H9 (cell line): ENCODE data around the gene LZTFL1. TPM values are rescaled to one million over a fixed set of nuclear protein-coding genes. Genes with fewer than 3 reads are reported as not detected.

Experiments
- DNase-seq: peaks from one replicate; pipeline ENCODE4 v3.0.0-alpha.2; 2017
- H2AFZ ChIP-seq: one replicate; pipeline ENCODE4 v1.6.1; 2013; ENCODE audit warnings: mild to moderate bottlenecking, low read length, control low read depth, moderate library complexity
- H2AK5ac ChIP-seq: 2 replicates; pipeline ENCODE4 v1.6.1; 2013; ENCODE audit warnings: low read length, control low read depth, mixed read lengths; ENCODE audit not compliant: insufficient read length
- H2BK120ac ChIP-seq: one replicate; pipeline ENCODE4 v1.6.1; 2013; ENCODE audit warnings: low read depth, mild to moderate bottlenecking, low read length, control low read depth, inconsistent platforms; ENCODE audit not compliant: poor library complexity, severe bottlenecking
- H2BK12ac ChIP-seq: 2 replicates; pipeline ENCODE4 v1.6.1; 2013; ENCODE audit warnings: low read length, control low read depth, mixed read lengths, low read depth; ENCODE audit not compliant: insufficient read length
- H2BK15ac ChIP-seq: 2 replicates; pipeline ENCODE4 v1.6.1; 2013; ENCODE audit warnings: low read depth, low read length, control low read depth
- H2BK20ac ChIP-seq: one replicate; pipeline ENCODE4 v1.6.1; 2013; ENCODE audit warnings: low read depth, mild to moderate bottlenecking, low read length, control low read depth, inconsistent platforms; ENCODE audit not compliant: poor library complexity, severe bottlenecking
- H2BK5ac ChIP-seq: 2 replicates; pipeline ENCODE4 v1.6.1; 2013; ENCODE audit warnings: low read length, control low read depth, mixed read lengths; ENCODE audit not compliant: insufficient read length
- H3K14ac ChIP-seq: 2 replicates; pipeline ENCODE4 v1.6.1; 2013; ENCODE audit warnings: low read length, control low read depth; ENCODE audit not compliant: insufficient read depth
- H3K18ac ChIP-seq: 2 replicates; pipeline ENCODE4 v1.6.1; 2013; ENCODE audit warnings: low read depth, mild to moderate bottlenecking, mixed read lengths, low read length, control low read depth; ENCODE audit not compliant: insufficient read length
- H3K23ac ChIP-seq: 2 replicates; pipeline ENCODE4 v1.6.1; 2013; ENCODE audit warnings: low read length, control low read depth, mixed read lengths, low read depth; ENCODE audit not compliant: insufficient read length
- H3K23me2 ChIP-seq: 2 replicates; pipeline ENCODE4 v1.6.1; 2013; ENCODE audit warnings: low read depth, mild to moderate bottlenecking, mixed read lengths, low read length, control low read depth; ENCODE audit not compliant: insufficient read length, poor library complexity, severe bottlenecking
- H3K27ac ChIP-seq: 2 replicates; pipeline ENCODE4 v1.5.1; 2013; ENCODE audit warnings: low read length, control low read depth, mixed read lengths, low read depth; ENCODE audit not compliant: insufficient read length
- H3K27me3 ChIP-seq: 2 replicates; pipeline ENCODE4 v1.6.1; 2013; ENCODE audit warnings: low read length, control low read depth, inconsistent platforms; ENCODE audit not compliant: insufficient read depth
- H3K4ac ChIP-seq: 2 replicates; pipeline ENCODE4 v1.6.1; 2013; ENCODE audit warnings: low read depth, mild to moderate bottlenecking, control low read depth, inconsistent platforms, low read length, moderate library complexity
- H3K4me1 ChIP-seq: 2 replicates; pipeline ENCODE4 v1.6.1; 2013; ENCODE audit warnings: low read length, control low read depth, inconsistent platforms; ENCODE audit not compliant: insufficient read depth
- H3K4me2 ChIP-seq: 2 replicates; pipeline ENCODE4 v1.6.1; 2013; ENCODE audit warnings: low read length, control low read depth, mixed read lengths; ENCODE audit not compliant: insufficient read length, insufficient read depth
- H3K56ac ChIP-seq: 2 replicates; pipeline ENCODE4 v1.6.1; 2013; ENCODE audit warnings: low read depth, mild to moderate bottlenecking, mixed read lengths, low read length, control low read depth; ENCODE audit not compliant: insufficient read length
- H3K79me1 ChIP-seq: 2 replicates; pipeline ENCODE4 v1.6.1; 2013; ENCODE audit warnings: low read depth, mild to moderate bottlenecking, moderate library complexity, low read length, control low read depth, inconsistent platforms; ENCODE audit not compliant: insufficient read depth, poor library complexity, severe bottlenecking
- H3K79me2 ChIP-seq: 2 replicates; pipeline ENCODE4 v1.6.1; 2013; ENCODE audit warnings: low read length, control low read depth, inconsistent platforms; ENCODE audit not compliant: insufficient read depth
- H3K9ac ChIP-seq: 2 replicates; pipeline ENCODE4 v1.6.1; 2013; ENCODE audit warnings: low read length, control low read depth, mixed read lengths; ENCODE audit not compliant: insufficient read length; ENCODE audit errors: extremely low read depth
- H3K9me3 ChIP-seq: one replicate; pipeline ENCODE4 v1.6.1; 2013; ENCODE audit warnings: low read depth, low read length, inconsistent platforms; ENCODE audit not compliant: control insufficient read depth
- H3T11ph ChIP-seq: one replicate; pipeline ENCODE4 v1.6.1; 2013; ENCODE audit warnings: mild to moderate bottlenecking, low read length, control low read depth, inconsistent platforms
- H4K20me1 ChIP-seq: one replicate; pipeline ENCODE4 v1.6.1; 2013; ENCODE audit not compliant: control insufficient read depth, insufficient read length, insufficient read depth
- H4K5ac ChIP-seq: 2 replicates; pipeline ENCODE4 v1.6.1; 2013; ENCODE audit warnings: low read depth, mild to moderate bottlenecking, mixed read lengths, low read length, control low read depth; ENCODE audit not compliant: insufficient read length
- H4K8ac ChIP-seq: replicated peaks from 2 replicates; pipeline ENCODE4 v1.6.1; 2013; ENCODE audit warnings: low read length, control low read depth, mixed read lengths, low read depth; ENCODE audit not compliant: insufficient read length
- H4K91ac ChIP-seq: 2 replicates; pipeline ENCODE4 v1.6.1; 2013; ENCODE audit warnings: low read depth, mild to moderate bottlenecking, moderate library complexity, mixed read lengths, low read length, control low read depth; ENCODE audit not compliant: insufficient read length
- H3K27ac Mint-ChIP-seq, 3 experiments: 2 replicates in 2 of 3; 3 replicates in 1 of 3; pipeline ENCODE4 v1.8.0; 2020 to 2021; ENCODE audit warnings: mixed read lengths in 3 of 3, mild to moderate bottlenecking in 1 of 3, moderate library complexity in 1 of 3
- H3K27me3 Mint-ChIP-seq: 2 replicates; pipeline ENCODE4 v1.8.0; 2021; ENCODE audit warnings: low read depth, mild to moderate bottlenecking, moderate library complexity, mixed read lengths
- H3K36me3 Mint-ChIP-seq, 3 experiments: 2 replicates in 2 of 3; 3 replicates in 1 of 3; pipeline ENCODE4 v1.8.0; 2020 to 2021; ENCODE audit warnings: low read depth in 3 of 3, mixed read lengths in 3 of 3; ENCODE audit not compliant: insufficient read depth in 1 of 3
- H3K4me1 Mint-ChIP-seq, 2 experiments: 2 replicates each; pipeline ENCODE4 v1.8.0; 2020; ENCODE audit warnings: mixed read lengths in 2 of 2
- H3K4me3 Mint-ChIP-seq, 2 experiments: 2 replicates in 1 of 2; 3 replicates in 1 of 2; pipeline ENCODE4 v1.8.0; 2020 to 2021; ENCODE audit warnings: mild to moderate bottlenecking in 2 of 2, mixed read lengths in 2 of 2, moderate library complexity in 1 of 2
- H3K9me3 Mint-ChIP-seq, 2 experiments: 2 replicates in 1 of 2; 3 replicates in 1 of 2; pipeline ENCODE4 v1.8.0; 2020; ENCODE audit warnings: mild to moderate bottlenecking in 2 of 2, mixed read lengths in 2 of 2, moderate library complexity in 1 of 2
- WGBS: extraction: QIAGEN DNeasy Blood & Tissue Kit; methylation state at CpG from one replicate; pipeline ENCODE4 v1.1.7; 2013; ENCODE audit warnings: missing lambda C conversion rate, low lambda C conversion rate, mixed read lengths; ENCODE audit not compliant: insufficient read length; ENCODE audit errors: extremely low coverage; 5-methylcytosine and 5-hydroxymethylcytosine counted together
- total RNA-seq: library from RNA; stranded (reverse); gene quantifications from 2 replicates; pipeline ENCODE4 v1.2.1, GENCODE V29; 2021
- TF ChIP-seq, protein P1 (sequence below): fragments of 200-600 bp; sonication (generic); conservative IDR thresholded peaks from 3 replicates; pipeline ENCODE4 v1.8.0; 2021; ENCODE audit warnings: antibody characterized with exemption, mild to moderate bottlenecking

The LZTFL1 gene
- total RNA-seq, 1 experiment from 2014 or later: 12.2 TPM

GRCh38 chr3:45870099-45870498 is 28.2 kb upstream of the LZTFL1 start:
- H3K79me2 ChIP-seq: no peaks in the 10 kb centered on the region
- H3K9me3 Mint-ChIP-seq: no peaks in the 10 kb centered on the region
- H3K4ac ChIP-seq: no peak overlapping the region

More at GRCh38 chr3:45870099-45870498, 28.2 kb upstream of the LZTFL1 start:
- Mint-ChIP-seq H3K36me3 (no peaks in the 10 kb centered on the region), H3K27me3 (peaks cover 5% of the 10 kb centered on the region), H3K4me1 (peaks cover 14 to 16% of the 10 kb centered on the region in 2 experiments), H3K27ac (no peak overlapping the region), H3K4me3 (no peak overlapping the region)
- no peaks in the 10 kb centered on the region for H3K23me2 ChIP-seq
- no CpG with 5 or more reads among the region's 4 CpGs for WGBS
- no peak for DNase-seq
- H3K18ac ChIP-seq: no peak overlapping the region
- H3K23ac ChIP-seq: no peak overlapping the region
- no peak overlapping the region for H3T11ph ChIP-seq
- no peak overlapping the region for H4K91ac ChIP-seq
- no peak overlapping the region for H2BK120ac ChIP-seq
- no peaks in the 10 kb centered on the region for H3K9me3 ChIP-seq
- no peak overlapping the region for H4K8ac ChIP-seq
- H2BK5ac ChIP-seq: no peak overlapping the region
- no peak overlapping the region for H4K5ac ChIP-seq
- H2AFZ ChIP-seq: no peak overlapping the region
- H3K4me1 ChIP-seq: no peaks in the 10 kb centered on the region
- H2AK5ac ChIP-seq: no peak overlapping the region
- H3K79me1 ChIP-seq: no peaks in the 10 kb centered on the region
- H2BK20ac ChIP-seq: no peak overlapping the region
- no peaks in the 10 kb centered on the region for H4K20me1 ChIP-seq
- no peak overlapping the region for H3K9ac ChIP-seq
- no peak overlapping the region for H3K56ac ChIP-seq
- no peak overlapping the region; the same call in 1 of the 2 replicates for H3K14ac ChIP-seq
- no peak overlapping the region for H2BK15ac ChIP-seq
- H2BK12ac ChIP-seq: no peak overlapping the region
- no peaks in the 10 kb centered on the region for H3K27me3 ChIP-seq
- TF ChIP-seq, protein P1, sequence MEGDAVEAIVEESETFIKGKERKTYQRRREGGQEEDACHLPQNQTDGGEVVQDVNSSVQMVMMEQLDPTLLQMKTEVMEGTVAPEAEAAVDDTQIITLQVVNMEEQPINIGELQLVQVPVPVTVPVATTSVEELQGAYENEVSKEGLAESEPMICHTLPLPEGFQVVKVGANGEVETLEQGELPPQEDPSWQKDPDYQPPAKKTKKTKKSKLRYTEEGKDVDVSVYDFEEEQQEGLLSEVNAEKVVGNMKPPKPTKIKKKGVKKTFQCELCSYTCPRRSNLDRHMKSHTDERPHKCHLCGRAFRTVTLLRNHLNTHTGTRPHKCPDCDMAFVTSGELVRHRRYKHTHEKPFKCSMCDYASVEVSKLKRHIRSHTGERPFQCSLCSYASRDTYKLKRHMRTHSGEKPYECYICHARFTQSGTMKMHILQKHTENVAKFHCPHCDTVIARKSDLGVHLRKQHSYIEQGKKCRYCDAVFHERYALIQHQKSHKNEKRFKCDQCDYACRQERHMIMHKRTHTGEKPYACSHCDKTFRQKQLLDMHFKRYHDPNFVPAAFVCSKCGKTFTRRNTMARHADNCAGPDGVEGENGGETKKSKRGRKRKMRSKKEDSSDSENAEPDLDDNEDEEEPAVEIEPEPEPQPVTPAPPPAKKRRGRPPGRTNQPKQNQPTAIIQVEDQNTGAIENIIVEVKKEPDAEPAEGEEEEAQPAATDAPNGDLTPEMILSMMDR: no peak
- no peak overlapping the region for H3K27ac ChIP-seq
- H3K4me2 ChIP-seq: no peak overlapping the region
